M059J (cell line): ENCODE measurements around the gene FAM78A. TPM values are rescaled to one million over a fixed set of nuclear protein-coding genes. Genes with fewer than 3 reads are reported as not detected.

Source experiments
- DNase-seq: peaks from one replicate; pipeline ENCODE4 v3.0.0-alpha.2; 2012; ENCODE audit warnings: low read depth
- total RNA-seq: library from RNA; depleted of rRNA; stranded (reverse); fragments of >200 nt; shearing (Covaris generic); gene quantifications from 2 replicates; pipeline ENCODE4 v1.2.3, GENCODE V29; 2014; rRNA removed

Gene FAM78A
- 0.49 and 0.71 TPM in 2 replicates for total RNA-seq

GRCh38 chr9:131276094-131276888 is at the start of gene FAM78A:
FAM78A (minus strand) TSS chr9:131276510; CDS start chr9:131276179, 331 bp downstream.
- DNase-seq, result no peak

GRCh38 chr9:131324736-131325679 is 48.7 kb upstream of the FAM78A start:
- no peak for DNase-seq

GRCh38 chr9:131323629-131324028 is 47.3 kb upstream of the FAM78A start:
- DNase-seq, result no peak

GRCh38 chr9:131320031-131320685 is 43.8 kb upstream of the FAM78A start:
- DNase-seq, result no peak

GRCh38 chr9:131319486-131319885 is 43.2 kb upstream of the FAM78A start:
- DNase-seq, result no peak

GRCh38 chr9:131318231-131319085 is 42.1 kb upstream of the FAM78A start:
- DNase-seq, result no peak

GRCh38 chr9:131312822-131313770 is 36.8 kb upstream of the FAM78A start:
- DNase-seq, result peak; percentile 39

GRCh38 chr9:131312246-131312645 is 35.9 kb upstream of the FAM78A start:
- DNase-seq, result no peak

- no peak for DNase-seq
Measured at GRCh38 chr9:131310833-131311554, 34.7 kb upstream of the FAM78A start.

GRCh38 chr9:131309530-131310276 is 33.4 kb upstream of the FAM78A start:
- no peak for DNase-seq

- no peak for DNase-seq
Measured at GRCh38 chr9:131308906-131309529, 32.7 kb upstream of the FAM78A start.

- no peak for DNase-seq
Measured at GRCh38 chr9:131308452-131308851, 32.1 kb upstream of the FAM78A start.

GRCh38 chr9:131307974-131308373 is 31.7 kb upstream of the FAM78A start:
- DNase-seq, result no peak

- no peak for DNase-seq
Measured at GRCh38 chr9:131306397-131307004, 30.2 kb upstream of the FAM78A start.

GRCh38 chr9:131304676-131305355 is 28.5 kb upstream of the FAM78A start:
- no peak for DNase-seq

- no peak for DNase-seq
Measured at GRCh38 chr9:131303381-131304321, 27.3 kb upstream of the FAM78A start.
